Fibroblast of mammary gland (primary cell): ENCODE data around the gene BCLAF1.

ENCODE experiments used
- DNase-seq: peaks from one replicate; pipeline ENCODE4 v3.0.0-alpha.2; 2010; ENCODE audit warnings: low read depth
- H3K4me3 ChIP-seq: 2 replicates; pipeline ENCODE4 v1.5.1; 2011; ENCODE audit warnings: low read depth, mild to moderate bottlenecking, low read length, moderate library complexity; ENCODE audit not compliant: control insufficient read depth
- CTCF ChIP-seq: conservative IDR thresholded peaks from 2 replicates; pipeline ENCODE4 v1.5.1; 2011; ENCODE audit warnings: low read depth, low read length, inconsistent platforms; ENCODE audit not compliant: control insufficient read depth, insufficient read depth

The BCLAF1 gene, protein sequence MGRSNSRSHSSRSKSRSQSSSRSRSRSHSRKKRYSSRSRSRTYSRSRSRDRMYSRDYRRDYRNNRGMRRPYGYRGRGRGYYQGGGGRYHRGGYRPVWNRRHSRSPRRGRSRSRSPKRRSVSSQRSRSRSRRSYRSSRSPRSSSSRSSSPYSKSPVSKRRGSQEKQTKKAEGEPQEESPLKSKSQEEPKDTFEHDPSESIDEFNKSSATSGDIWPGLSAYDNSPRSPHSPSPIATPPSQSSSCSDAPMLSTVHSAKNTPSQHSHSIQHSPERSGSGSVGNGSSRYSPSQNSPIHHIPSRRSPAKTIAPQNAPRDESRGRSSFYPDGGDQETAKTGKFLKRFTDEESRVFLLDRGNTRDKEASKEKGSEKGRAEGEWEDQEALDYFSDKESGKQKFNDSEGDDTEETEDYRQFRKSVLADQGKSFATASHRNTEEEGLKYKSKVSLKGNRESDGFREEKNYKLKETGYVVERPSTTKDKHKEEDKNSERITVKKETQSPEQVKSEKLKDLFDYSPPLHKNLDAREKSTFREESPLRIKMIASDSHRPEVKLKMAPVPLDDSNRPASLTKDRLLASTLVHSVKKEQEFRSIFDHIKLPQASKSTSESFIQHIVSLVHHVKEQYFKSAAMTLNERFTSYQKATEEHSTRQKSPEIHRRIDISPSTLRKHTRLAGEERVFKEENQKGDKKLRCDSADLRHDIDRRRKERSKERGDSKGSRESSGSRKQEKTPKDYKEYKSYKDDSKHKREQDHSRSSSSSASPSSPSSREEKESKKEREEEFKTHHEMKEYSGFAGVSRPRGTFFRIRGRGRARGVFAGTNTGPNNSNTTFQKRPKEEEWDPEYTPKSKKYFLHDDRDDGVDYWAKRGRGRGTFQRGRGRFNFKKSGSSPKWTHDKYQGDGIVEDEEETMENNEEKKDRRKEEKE

DNA sequence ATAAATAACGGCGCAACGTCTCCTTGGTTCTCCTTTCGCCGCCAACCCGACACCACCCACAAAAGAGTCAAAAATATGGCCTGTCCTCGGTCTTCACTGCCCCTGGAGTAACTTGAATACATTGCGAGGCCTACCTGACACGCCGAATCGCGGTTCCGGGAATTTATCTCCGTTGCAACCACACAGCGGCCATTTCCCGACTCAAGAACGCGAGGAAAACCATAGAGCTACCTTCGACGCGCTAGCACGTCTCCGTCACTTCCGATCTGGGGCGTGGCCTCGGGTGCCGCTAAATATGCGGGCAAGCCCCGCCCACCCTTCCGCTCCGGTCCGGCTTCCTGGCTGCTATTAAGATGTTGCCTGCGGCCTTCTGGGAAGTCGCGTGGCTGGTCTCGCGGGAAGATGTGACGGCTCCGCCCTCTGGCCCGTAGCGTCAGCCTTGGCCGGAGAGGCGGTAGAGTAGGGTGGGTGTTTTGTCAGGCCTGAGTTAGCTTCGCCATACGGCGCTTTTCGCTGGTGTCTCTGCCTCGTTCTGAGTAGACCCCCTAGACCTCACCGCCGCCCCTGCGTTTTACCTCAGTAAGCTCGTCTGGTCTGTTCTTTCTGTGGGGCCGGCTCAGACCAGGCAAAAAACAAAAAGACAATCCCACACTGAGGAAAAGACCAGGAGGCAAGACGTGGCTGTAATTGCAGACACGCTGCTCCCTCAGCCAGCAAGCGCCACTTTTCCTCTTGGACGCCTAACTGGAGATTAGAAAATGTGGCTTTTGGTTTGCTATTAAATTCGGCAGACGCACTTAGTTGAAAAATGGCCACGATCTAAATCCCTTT is at the start of gene BCLAF1:
Gene BCLAF1, minus strand, starts transcription at position 268 of the 831 bp plus-strand sequence. CDS start 9,980 bp downstream, outside the sequence.
- DNase-seq, result peak; percentile 99
- H3K4me3 ChIP-seq, result peak within 1 kb of the TSS; percentile 88
- no peak for TF ChIP-seq CTCF

- no peak for TF ChIP-seq CTCF
- no peak for DNase-seq
- no peak overlapping the region for H3K4me3 ChIP-seq
Measured at GRCh38 chr6:136338486-136338885, 48.8 kb upstream of the BCLAF1 start.

- H3K4me3 ChIP-seq, result no peak overlapping the region
- no peak for TF ChIP-seq CTCF
- no peak for DNase-seq
Measured at GRCh38 chr6:136337606-136338005, 48.0 kb upstream of the BCLAF1 start.

- no peak for TF ChIP-seq CTCF
- no peak overlapping the region for H3K4me3 ChIP-seq
- no peak for DNase-seq
Measured at GRCh38 chr6:136337121-136337520, 47.5 kb upstream of the BCLAF1 start.

DNA sequence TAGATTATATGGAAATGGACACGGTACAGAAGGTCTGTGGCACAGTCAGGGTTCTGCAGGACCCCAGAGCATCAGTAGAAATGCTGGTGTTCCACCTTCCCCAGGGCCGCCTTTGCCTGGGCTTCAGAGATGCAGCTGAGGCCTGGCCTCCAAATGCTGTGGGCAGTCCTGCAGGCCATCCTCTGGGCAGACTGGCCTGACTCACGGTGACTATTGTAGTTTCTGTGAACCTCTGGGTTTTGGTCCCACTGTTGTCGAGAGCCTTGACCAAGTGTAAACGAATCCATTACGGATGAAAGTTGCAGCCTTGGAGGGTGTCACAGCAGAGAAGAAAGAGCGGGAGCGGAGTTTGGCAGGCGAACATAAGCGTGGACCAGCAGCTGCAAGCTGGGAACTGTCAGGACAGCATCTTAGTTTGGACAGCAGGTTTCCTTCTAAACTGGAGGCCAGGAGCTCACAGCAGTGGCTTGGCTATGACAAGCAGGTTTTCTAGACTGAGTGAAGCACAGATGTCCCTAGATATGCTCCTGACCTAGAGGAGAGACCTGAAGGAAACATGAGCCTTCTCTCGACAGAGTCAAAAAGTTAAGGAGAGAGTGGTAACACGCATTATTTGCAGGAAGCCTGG is 46.2 kb upstream of the BCLAF1 start:
- no peak overlapping the region for H3K4me3 ChIP-seq
- no peak for TF ChIP-seq CTCF
- DNase-seq, result no peak

GRCh38 chr6:136334853-136335252 is 45.2 kb upstream of the BCLAF1 start:
- DNase-seq, result no peak

More at GRCh38 chr6:136334853-136335252, 45.2 kb upstream of the BCLAF1 start:
- H3K4me3 ChIP-seq, result no peak overlapping the region
- peak; percentile 10 for TF ChIP-seq CTCF
